ENCODE measurements around the gene IL24.

Gene IL24

DNA sequence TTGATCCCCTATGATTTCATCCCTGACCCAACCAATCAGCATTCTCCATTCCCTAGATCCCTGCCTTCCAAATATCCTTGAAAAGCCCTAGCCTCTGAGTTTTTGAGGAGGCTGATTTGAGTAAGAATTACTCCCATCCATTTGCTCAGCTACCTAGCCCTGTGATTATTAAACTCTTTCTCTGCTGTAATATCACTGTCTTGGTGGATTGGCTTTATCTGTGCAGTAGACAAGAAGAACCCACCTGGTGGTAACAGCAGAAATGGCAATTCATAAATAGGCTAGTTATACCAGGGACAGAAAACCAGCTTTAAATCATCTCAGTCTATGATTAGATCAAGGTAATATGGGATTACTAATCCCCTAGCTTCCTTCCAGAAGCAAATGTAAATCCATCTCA lies 18.8 kb upstream of the IL24 start:
- in situ Hi-C loops (cut with MboI; ENCODE audit: low sequenced_read_pairs), result no loop called here

DNA sequence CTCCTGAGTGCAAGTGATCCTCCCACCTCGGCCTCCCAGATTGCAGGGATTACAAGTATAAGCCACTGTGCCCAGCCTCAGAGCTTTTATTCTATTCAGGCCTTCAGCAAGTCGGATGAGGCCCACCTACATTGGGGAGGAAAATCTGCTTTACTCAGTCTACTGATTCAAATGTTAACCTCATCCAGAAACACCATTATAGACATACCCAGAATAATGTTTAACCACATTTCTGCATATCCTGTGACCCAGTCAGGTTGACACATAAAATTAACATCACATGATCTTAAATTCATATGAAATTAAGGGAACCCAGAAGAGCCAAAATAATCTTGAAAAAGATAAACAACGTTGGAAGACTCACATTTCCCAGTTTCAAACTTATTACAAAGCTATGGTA lies 16.9 kb upstream of the IL24 start:
- in situ Hi-C loops (cut with MboI; ENCODE audit: low sequenced_read_pairs), result no loop called here

DNA sequence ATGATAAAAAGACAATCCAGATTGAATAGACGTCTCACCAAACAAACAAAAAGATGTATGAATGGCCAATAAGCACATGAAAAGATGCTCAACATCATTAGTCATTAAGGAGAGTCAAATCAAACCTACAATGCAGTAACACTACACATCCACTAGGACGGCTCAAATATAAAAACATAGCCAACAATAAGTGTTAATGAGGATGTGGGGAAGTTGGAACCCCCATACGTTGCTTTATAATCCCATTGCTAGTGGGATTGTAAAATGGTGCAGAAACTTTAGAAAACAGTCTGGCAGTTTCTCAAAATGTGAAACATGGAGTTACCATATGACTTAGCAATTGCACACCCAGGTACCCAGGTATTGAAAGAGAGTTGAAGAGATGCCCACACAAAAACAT lies 14.7 kb upstream of the IL24 start:
- in situ Hi-C loops (cut with MboI; ENCODE audit: low sequenced_read_pairs), result no loop called here

DNA sequence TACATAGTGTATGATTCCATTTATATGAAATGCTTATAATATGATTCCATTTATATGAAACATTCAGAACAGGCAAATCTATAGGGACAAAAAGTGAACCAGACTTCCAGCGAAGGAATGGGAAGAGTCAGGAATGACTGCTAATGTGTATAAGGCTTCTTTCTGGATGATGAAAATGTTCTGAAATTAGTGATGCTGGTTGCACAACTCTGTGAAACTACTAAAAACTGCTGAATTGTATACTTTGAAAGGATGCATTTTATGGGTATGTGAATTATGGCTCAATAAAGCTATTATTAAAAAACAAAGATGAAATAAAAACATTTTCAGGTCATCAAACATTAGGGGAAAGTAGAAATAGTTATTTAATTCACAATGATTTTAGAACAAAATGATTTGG lies 14.1 kb upstream of the IL24 start:
- in situ Hi-C loops (cut with MboI; ENCODE audit: low sequenced_read_pairs), result no loop called here

DNA sequence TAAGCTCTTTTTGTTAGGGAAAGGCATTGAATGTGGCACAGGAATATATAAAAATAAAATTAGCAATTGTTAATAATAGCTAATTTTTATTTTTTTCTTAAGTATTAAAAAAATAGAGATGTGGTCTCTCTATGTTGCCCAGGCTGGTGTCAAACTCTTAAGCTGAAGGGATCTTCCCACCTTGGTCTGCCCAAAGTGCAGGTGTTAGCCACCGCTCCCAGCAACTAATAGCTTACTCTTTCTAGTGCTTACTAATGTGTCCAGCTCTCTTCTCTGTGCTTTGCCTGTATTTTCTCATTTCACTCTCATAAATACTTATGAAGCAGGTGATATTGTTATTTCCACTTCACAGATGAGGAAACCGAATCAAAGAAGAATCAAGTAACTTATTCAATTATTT lies 13.4 kb upstream of the IL24 start:
- in situ Hi-C loops (cut with MboI; ENCODE audit: low sequenced_read_pairs), result no loop called here

DNA sequence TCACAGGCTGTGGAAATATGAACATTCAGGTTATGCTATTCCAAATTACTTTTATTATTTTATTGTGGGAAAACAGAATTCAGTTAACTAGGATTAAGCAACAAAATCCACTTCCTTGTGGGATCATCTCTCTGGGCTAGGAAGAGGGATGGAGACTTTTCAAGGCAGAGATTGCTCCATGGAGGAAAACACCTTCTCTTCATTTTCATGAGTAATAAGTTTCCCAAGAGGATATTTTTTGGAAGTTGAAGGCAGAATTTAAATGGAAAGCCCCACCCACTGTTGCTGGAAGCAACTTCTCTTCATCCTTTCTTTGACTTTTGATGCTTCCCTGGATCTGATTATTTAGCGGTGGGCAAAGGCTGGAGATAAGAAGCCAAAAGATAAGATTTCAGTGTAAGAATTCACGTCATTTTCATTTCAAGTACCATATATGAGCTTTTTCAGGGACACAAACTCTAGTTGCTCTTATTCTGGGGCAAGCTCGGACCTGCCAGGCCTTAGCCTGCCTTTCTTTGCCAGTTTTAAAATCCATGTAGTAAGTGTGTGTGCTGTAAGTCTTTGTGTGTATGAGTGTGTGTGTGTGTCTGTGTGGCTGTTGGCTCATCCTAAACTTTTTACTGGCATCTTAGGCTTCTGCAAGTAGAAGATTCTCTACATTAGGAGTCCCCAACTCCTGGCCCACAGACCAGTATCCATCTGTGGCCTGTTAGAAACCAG lies 11.7 kb upstream of the IL24 start:
- in situ Hi-C loops (cut with MboI; ENCODE audit: low sequenced_read_pairs), result no loop called here

DNA sequence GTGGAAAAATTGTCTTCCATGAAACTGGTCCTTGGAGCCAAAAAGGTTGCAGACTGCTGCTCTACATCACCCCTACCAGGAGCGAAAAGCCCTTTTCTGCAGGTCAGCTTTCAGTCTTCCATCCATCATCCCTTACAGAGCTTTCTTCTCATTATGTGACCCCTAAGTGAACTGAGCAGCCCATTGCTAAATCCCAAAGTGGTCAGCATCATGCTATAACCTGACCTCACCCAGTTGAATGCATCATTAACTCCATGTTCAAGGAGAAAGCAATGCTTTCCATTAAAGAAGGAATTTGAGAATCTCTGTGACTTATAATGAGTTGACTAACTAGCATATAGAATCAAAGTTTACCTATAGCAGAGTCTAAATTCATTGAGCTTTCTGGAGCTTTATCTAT lies 10.4 kb upstream of the IL24 start:
- in situ Hi-C loops (cut with MboI; ENCODE audit: low sequenced_read_pairs), result no loop called here

DNA sequence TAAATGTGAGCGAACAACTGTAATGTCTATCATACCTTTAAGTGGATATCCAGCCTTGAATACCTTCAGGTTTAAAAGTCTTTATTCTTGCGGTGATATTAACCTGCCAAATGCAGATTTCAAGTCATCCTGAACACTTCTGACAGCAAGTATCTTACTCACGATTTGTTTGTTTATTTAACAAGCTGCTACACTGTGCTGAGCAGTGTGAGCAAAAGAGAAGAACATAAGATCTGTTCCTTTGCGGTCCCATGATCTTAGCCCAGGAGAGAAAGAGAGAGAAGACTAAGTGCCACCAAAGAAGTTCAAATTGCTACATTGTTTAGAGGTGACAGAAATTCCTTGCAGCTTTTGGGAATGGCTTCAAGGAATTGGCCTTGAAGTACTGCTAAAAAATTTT lies 9.5 kb upstream of the IL24 start:
- in situ Hi-C loops (cut with MboI; ENCODE audit: low sequenced_read_pairs), result no loop called here

DNA sequence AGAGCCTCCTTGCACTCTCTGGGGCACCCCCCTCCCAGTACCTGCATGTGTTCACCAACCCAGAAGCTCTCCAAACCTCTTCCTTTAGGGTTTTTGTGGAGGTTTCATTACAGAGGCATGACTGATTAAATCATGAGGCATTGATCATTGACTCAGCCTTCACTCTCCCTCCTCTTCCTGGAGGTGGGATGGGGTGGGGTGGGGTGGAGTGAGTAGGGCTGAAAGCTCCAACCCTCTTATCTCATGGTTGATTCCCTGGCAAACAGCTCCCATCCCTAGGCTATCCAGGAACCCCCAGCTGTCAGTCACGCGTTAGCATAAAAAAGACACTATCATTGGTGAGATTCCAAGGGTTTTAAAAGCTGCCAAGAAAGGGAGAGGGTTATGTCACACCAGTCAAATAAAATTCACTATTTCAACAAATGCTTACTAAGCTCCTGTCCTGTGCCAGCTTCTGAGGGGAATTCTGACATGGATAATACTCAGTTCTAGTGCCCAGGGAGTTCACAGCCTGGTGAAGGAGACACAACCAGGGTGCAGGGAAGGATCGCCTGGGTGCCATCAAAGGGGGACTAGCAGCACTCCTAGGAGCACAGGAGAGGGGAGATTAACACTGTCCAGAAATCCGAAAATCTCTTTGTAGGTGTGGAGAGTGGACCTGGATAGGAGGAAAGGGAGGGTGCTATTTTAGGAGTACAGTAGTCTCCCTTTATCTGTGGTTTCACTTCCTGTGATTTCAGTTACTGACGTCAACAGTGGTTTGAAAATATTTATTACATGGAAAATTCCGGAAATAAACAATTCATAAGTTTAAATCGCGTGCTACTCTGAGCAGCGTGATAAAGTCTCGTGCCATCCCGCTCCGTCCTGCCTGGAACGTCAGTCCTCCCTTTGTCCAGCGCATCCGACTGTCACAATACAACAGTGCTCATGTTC lies 6.8 kb upstream of the IL24 start:
- in situ Hi-C loops (cut with MboI; ENCODE audit: low sequenced_read_pairs), result no loop called here

DNA sequence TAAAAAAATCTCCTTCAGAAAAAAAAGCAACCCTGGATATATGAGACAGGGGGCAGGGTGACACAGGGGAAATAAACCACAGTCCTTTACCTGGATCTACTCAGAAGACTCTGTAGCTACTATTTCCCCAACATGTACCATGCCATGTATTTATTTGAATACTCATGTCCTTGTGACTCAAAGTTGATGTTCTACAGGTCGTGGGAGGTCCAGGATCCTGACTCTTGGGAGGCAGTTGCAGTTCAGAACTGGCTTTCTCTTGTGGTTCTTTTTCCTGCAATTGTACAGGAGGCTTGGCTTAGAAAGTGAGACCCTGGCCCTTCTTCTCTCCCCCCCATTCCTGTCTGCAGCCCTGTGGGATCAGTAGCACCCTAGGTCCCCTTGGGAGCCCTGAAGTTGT lies 5.8 kb upstream of the IL24 start:
- in situ Hi-C loops (cut with MboI; ENCODE audit: low sequenced_read_pairs), result no loop called here

DNA sequence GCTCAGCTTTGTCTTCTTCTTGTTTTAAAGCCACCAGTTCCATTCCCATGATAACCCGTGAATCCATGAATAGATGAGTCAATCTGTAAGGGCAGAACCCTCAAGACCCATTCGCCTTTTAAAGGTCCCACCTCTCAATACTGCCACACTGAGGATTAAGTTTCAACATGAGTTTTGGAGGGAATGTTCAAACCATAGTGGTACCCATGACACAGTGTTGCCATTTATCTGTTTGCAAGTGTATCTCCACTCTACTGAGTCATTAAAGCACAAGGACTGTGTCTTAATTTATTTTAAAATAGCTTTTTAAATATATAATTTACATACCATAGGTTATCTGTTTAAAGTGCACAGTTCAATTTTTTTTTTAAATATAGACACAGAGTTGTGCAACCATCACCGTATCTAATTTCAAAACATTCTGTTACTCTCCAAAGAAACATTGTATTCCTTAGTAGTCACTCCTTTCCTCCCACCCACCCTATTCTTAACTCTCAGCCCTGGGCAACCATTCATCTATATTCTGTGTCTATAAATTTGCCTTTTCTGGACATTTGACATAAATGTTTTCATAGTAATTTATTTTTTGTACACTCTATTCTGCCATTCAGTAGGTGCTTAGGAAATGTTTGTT lies 4.8 kb upstream of the IL24 start:
- in situ Hi-C loops (cut with MboI; ENCODE audit: low sequenced_read_pairs), result no loop called here

DNA sequence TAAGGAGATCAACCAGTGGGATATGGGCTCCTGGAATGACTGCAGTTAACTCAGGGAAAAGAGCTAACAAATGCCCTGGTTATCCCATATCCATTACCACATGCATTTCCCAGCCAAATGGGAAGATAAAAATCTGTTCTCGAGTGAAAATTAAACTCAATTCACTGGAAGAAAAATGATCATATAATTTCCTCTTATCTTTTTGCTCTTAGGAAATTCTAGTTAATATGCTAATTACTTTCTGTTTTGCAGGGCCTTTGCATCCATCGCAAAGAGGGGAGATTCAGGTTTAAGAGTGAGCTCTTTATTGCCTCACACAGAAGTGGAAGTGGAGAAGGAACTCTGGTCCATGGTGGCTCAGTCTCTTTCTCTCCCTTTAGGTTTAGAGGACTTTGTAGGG lies 3.9 kb upstream of the IL24 start:
- in situ Hi-C loops (cut with MboI; ENCODE audit: low sequenced_read_pairs), result no loop called here

DNA sequence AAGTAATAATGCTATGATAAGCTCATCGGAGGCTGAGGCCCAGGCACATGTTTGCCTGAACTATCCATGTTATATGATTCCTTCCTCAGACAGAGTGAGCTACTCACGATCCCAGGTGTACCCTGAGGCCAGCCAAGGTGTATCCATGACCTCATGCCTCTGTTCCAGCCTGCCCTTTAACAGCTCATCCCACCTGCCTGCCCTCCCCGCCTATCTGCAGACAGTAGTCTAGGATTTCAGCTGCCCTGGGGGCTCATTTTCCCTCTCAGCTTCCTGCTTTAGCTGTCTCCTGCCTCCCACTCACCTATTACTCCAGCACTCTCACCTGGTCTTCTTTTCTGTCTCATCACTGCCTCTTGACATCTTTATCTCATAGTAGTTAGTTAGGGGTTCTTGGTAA lies 1.9 kb upstream of the IL24 start:
- in situ Hi-C loops (cut with MboI; ENCODE audit: low sequenced_read_pairs), result no loop called here

DNA sequence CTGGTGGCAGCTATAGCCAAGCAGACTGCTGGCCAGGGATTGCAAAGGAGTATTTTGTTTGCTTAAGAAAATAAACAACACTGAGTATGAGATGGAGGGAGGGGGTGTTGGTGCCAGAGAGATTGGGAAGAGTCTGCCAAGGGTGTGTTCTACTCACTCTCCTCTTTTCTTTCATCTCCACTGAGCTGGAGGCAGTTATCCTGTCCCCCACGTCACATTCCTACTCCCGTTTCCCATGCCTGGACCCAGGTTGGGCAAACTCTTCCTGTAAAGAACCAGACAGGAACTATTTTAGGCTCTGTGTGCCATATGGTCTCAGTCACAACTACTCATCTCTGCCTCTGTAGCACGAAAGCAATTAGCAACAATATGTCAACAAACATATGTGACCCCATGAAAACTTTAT lies 1.4 kb upstream of the IL24 start:
- in situ Hi-C loops (cut with MboI; ENCODE audit: low sequenced_read_pairs), result no loop called here

DNA sequence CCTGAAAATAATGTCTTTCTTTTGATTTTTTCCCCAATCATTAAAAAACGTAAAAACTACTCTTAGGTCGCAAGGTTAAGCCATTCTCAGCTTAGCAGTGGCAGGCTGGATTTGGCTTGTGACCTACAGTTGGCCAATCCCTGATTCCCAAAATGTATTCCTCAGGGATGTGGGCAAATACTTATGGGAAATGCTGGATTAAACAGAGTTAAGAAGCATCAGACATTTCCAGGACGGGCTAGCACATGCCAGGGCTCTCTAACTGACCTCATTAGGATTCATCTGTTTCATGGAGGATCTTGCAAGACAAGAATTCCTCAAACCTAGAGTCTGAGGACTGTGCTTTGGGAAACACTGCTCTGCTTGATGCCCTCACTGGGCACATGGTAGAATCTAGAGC lies 982 bp upstream of the IL24 start:
- in situ Hi-C loops (cut with MboI; ENCODE audit: low sequenced_read_pairs), result no loop called here

DNA sequence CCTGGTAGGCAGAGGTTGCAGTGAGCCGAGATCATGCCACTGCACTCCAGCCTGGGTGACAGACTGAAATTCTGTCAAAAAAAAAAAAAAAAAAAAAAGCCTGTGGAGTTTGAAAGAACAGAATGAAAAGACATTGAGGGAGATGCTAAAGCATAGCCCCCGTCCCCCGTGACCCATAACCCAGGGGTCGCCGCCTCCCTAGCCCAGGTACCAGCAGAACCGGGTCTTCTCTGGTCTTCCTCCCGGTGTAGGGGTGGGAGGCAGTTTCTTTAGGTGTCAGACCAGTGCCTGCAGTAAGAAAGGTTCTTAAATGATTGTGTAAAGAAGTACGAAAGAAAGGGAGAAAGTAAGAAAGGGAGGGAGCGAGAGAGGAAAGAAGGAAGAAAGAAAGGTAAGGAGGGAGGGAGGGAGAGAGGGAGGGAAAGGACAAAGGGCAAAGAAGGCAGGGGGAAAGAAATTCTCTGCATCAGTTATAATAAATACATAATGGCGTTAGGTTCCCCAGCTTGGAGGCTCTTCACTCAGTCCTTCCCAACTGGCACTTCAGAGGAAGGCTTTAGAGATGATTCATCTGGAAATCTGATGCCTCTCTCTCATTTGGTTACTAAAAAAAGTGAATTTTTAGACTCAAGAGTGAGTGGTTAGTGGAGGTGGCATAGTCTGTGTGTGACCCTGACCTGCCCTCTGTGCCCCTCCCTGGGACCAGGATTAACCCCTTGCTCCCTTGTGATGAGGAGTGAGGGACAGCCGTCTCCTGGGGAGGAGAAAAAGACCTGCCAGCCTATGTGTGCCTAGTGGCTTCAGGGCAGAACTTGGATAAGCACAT lies 1.1 kb downstream of the IL24 start:
- in situ Hi-C loops (cut with MboI; ENCODE audit: low sequenced_read_pairs), result no loop called here

DNA sequence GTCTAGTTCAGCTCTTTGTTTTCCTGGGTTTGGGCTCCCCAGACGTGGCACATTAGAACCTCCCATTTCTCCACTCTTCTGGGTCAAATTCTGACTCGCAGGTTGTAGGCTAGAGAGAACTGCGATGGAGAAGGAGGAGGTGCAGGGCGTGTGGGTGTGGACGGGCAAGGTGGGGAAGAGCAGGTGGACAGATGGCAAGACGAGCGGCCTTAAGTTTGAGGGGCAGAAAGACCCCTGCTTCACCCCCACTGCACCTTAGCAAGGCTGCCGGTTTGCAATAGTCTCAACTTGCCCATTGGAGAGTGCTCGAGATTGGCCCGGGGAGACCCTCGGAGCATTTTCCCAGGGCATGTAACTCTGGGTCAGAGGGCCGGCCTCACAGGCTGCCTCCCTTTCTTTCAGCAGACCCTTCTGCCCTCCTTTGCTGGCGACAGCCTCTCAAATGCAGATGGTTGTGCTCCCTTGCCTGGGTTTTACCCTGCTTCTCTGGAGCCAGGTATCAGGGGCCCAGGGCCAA lies 1.7 kb downstream of the IL24 start:
- in situ Hi-C loops (cut with MboI; ENCODE audit: low sequenced_read_pairs), result no loop called here

DNA sequence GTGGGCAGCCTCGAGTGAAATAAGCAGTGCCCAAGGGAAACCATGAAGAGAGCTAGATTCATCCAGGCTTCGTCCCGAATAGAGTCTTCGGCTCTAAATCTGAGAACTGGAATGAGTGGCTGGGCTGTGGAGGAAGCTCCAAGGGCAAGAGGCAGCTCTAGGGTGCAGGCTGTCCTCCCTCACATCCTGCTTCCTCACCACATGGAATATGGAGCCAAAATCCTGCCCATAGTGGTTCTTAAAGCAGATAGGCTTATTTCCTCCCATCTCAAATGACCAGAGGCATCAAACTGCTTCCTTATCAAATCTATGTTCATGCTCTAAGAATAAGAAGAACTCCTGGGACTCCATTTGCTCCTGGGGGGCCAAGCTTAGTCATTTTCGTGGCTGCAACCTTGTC lies 2.5 kb downstream of the IL24 start:
- in situ Hi-C loops (cut with MboI; ENCODE audit: low sequenced_read_pairs), result no loop called here

DNA sequence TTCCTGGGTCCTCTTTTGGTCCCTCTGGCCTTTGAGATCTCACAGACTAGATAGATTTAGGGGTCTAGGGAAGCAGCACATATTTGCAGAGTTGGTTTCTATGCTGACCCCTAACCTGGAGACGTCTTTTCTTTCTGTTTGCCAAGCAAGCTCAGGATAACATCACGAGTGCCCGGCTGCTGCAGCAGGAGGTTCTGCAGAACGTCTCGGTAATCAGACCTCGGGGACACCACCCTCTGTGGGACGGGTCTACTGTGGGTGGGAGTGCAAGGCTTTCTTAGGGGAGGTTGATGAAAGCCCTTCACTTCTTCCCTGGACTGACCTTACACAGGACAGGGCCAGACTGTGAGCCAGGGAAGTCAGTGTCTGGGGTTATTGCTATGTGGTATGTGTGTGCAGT lies 2.9 kb downstream of the IL24 start:
- in situ Hi-C loops (cut with MboI; ENCODE audit: low sequenced_read_pairs), result no loop called here

DNA sequence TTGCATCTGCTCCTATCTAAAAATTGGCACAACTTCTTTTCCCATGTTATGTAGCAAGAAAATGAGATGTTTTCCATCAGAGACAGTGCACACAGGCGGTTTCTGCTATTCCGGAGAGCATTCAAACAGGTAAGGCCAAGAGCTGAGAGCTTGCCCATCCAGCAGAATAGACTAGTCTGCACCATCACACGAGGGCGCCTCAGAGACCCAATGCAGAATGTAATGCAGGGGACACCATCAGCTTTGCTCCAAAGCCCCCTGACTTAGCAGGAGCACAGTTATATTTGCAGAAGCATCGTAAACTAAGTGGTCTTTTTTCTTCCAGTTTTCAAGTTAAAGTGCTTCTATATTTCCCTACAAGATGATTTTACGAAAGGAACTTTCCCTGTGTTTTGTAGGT lies 4.7 kb downstream of the IL24 start:
- in situ Hi-C loops (cut with MboI; ENCODE audit: low sequenced_read_pairs), result no loop called here

DNA sequence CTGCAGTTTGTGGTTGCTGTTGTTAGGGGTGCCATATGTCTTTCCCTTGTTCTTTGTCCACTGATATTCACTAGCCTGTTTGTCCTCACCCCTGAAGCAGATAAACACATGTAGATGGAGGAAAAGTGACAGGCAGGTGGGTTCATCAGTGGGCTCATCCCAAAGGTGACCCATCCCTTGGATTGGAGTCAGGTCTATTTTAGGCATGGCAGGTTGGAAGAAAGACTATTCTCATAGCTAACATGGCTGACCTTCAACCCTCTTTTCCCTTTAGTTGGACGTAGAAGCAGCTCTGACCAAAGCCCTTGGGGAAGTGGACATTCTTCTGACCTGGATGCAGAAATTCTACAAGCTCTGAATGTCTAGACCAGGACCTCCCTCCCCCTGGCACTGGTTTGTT lies 5.5 kb downstream of the IL24 start:
- in situ Hi-C loops (cut with MboI; ENCODE audit: low sequenced_read_pairs), result no loop called here
